Stimulated activated CD4-positive, alpha-beta T cell treated with anti-CD3 and anti-CD28 coated beads, Interleukin-1b, Interleukin-23, amount 100 ng/mL, for 24 hours (primary cell): ENCODE measurements around the gene ARL11.
"Not testable (repeated sequence)": the region's sequence is repeated elsewhere in the genome, so short reads cannot be mapped to it uniquely, and the experiment has no call there.

ENCODE experiments used
- DNase-seq, 4 experiments: peaks; one replicate each; pipeline ENCODE4 v3.0.0-alpha.2; 2020; ENCODE audit warnings: low read depth in 4 of 4, low spot score in 1 of 4

Gene ARL11

DNA sequence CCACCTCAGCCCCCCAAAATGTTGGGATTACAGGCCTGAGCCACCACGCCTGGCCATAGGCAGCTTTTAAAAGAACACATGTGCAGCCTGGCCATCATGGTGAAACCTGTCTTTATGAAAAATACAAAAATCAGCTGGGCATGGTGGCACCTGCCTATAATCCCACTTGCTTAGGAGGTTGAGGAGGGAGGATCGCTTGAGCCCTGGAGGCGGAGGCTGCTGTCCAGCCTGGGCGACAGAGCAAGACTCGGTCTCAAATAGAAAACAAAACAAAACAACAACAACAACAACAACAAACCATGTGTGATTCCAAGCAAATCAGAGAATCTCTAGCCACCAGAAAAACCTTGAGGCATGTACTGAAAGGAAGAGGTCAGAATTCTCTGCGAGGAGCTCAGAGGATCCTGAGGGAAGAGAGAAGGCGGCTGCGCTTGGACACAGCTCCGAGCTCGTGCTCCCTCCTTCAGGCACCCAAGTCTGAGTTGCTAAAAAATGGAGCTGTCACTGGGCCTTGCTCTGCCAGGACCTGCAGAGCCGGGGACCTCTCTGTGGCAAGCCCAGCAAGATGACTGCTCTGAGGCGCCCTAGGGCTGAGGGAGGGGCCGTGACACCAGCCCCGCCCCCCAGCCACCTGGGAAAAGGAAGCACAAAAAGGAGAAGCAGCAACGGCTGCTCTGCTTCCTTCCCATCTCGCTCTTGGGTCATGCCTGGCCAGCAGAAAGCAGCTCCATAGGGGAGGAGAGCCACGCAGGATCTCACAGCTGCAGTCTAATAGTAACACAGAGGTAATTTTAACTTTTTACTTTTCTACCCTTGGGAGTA lies at the start of gene ARL11:
Gene ARL11 (plus strand): TSS at position 677 of the 822 bp plus-strand sequence. CDS start 1,941 bp downstream, outside the sequence.
- DNase-seq: peak in 3 of 4 experiments; percentile 17 to 56 (median 30)

DNA sequence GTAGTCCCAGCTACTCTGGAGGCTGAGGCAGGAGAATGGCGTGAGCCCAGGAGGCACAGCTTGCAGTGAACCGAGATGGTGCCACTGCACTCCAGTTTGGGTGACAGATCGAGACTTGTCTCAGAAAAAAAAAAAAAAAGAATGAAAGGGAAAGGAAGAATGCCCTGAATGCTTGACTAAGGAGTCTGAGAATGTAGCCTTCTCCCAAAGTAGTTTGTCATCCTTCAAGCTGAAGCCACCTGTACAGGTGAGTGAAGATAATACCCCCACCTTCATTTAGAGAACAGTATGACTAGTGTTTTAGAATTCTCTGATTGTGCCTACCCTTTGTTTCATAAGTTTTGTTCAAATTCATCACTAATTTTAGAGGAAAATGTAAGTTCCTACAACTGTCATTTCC lies 48.8 kb upstream of the ARL11 start:
- DNase-seq: no peak

DNA sequence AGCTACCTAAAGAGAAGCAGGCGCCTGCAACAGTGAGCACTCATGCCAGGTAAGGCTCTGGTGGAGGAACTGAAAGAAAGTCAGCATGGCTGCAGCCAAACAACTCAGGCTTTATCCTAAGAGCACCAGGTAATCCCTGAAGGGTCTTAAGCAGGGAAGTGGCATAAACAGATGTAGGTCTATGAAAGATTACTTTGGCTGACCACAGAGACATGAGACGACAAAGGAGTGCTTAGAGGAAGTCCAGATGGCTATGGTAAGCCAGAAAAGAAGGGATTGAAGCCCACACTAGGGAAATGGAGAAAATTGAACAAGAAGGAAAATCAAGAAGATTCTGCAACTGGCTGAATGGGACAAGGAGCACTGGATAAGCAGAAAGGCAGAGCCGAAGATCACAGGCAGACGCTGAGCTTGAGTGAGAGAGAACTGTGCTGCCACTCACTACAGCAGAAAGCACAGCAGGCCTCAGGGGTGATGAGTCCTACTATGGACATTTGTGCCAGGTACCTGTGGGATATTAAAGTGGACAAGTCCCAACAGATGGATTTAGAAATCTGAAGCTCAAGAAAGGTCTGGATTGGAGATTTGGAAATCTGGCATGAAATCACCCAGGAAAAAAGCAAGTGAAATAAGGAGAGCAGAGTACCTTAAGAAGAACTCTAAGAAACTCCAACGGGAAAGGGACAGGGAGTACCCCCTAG lies 47.2 kb upstream of the ARL11 start:
- no peak for DNase-seq

DNA sequence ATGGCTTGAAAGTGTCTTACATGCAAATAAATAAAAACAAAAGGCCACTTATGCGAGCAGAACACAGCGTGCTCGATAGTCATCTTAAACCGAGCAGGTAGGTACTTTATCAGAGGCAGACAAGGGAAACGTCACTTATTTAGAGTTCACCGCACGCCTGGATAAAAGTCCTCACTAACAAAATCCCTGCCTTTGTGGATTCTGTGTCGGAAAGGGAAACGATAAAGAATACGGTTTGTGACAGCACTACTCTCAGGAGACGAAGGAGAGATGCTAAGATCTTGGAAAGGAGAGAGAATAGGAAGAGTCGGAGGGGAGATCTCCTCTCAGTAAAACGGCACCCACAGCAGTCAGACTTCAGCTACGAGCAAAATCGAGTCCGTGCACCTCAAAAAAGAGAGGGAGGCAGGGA lies 43.5 kb upstream of the ARL11 start:
- DNase-seq: peak in 1 of 4 experiments; percentile 1

DNA sequence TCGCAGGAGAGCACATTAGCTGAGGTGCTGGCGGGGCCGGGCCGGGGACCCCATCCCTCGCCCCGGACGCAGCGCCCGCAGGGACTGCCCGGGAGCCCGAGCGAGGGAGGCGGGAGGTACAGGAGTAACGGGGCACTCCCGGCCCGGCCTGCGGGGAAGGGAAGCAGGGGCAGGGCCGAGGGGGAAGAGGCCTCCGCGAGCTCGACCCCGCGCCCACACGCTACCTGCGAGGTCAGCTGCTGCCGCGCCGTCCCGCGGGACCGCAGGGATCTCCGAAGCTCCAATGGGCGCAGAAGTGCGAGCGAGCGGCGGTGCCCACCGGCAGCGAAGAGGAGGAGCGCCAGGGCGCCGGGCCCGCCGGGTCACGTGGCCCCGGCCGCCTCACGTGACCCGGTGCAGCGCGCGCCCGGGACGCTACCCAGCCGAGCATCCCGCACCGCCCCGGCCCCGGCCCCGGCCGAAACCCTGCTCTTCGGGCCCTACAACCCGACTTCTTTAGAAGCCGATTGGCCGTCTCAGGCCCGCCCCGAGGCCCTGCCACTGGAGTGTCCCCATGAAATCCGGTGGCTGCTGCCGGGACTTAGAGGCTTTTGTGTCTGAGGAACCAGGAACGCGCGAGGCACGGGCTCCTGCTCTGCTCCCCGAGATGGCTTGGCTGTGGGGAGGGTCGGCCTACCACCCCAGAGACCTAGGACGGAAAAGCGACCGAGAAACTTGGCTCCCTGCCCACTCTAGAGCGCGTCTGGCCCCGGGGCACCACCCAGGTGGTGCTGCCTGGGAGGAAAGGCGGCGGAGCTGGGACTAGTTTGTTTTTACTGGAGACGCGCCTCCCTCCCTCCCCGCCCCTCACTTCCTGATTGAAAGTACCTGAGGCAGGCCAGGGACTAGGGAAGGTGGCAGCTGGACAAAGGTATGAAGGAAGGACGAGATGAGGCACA lies 42.8 kb upstream of the ARL11 start, which contains the start of gene RCBTB1:
Gene RCBTB1 (minus strand): TSS at position 339 of the 938 bp plus-strand sequence. CDS start 18,279 bp downstream, outside the sequence.
- DNase-seq: peak; percentile 30 to 62 (median 47)

DNA sequence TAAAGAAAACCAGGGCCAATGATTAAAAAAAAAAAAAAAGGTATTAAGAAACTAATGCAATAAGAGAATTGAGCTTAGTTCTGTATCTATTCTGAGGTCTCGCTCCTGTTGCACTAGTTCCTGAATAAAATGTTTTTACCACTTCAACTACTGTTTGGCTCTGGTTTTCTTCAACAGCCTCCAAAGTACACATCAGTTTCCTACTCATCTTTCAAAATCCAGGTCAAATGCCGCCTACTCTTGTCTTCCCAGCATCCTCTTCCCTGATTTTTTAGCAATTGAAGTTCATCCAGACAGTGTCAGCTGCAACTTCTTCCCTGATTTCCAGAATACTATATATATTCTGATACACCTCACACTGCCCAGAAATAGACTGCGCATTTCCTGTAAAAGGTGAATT lies 41.6 kb upstream of the ARL11 start:
- no peak for DNase-seq

DNA sequence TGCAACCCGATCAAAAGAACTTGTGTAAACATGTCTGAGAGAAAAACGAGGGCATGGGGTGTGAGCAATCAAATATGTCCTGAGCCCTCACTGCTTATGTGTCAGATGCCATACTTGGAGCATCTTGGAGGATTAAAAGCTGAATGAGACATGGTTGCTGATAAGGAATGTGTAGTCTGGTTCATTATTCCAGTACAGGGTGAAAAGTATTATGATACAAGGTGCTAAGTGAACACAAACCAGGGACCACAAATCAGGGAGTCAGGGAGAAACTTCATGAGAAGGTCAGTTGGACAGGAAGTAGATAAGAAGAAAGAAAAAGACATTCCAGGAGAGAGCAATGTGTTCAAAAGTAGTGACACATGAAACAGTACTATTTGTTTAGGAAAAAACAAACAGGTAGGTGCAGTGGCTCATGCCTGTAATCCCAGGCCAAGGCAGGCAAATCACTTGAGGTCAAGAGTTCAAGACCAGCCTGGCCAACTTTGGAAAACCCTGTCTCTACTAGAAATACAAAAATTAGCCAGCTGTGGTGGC lies 40.9 kb upstream of the ARL11 start:
- no peak for DNase-seq

DNA sequence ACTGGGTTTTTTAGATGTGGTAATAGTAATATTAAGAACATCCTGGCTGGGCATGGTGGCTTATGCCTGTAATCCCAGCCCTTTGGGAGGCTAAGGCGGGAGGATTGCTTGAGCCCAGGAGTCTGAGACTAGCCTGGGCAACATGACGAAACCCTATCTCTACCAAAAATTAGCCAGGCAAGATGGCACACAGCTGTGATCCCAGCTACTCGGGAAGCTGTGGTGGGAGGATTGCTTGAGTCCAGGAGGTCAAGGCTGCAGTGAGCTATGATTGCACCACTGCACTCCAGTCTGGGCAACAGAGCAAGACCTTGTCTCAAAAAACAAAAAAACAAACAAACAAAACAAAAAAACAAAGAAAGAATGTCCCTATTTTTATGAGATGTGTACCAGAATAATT lies 37.6 kb upstream of the ARL11 start:
- not testable (repeated sequence) for DNase-seq

DNA sequence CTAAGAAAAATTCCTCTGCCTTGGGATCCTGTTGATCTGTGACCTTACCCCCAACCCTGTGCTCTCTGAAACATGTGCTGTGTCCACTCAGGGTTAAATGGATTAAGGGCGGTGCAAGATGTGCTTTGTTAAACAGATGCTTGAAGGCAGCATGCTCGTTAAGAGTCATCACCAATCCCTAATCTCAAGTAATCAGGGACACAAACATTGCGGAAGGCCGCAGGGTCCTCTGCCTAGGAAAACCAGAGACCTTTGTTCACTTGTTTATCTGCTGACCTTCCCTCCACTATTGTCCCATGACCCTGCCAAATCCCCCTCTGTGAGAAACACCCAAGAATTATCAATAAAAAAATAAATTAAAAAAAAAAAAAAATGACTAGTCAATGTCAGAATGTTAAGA lies 34.4 kb upstream of the ARL11 start:
- not testable (repeated sequence) for DNase-seq

DNA sequence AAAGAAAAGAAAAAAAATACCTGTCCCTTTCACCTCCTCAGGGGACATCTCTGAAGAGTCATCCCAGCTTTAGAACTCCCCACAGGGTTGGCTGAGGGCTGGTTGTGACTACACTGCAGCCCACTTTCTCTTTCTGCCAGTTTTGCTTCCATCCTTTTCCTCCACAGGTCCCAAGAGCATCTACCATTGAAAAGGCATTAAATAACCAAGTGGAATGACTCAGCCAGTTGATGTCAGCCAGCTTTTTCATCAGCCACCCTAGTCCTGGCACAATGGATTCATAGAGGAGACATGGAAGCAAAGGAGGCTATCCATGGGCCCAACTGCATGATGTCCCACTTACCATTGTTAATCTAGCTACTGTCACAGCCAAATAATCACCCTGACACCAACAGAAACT lies 33.7 kb upstream of the ARL11 start:
- DNase-seq: no peak

DNA sequence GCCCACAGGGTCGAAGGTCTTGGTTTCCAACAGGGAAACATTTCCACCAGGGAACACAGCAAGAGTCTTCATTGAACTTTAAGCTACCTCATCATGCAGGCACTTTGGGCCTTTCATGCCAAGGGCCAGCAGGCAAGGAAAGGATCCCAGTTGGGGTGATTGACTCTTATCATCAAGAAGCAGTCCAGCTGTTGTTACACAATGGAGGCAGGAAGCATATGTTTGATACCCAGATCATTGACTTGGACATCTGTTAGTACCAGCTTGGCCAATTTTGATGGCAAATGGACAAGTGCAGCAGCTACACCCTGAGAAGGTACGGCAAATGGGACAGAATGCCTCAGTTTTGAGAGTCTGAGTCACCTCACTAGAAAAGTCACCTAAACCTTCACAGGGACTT lies 32.1 kb upstream of the ARL11 start:
- DNase-seq: no peak

DNA sequence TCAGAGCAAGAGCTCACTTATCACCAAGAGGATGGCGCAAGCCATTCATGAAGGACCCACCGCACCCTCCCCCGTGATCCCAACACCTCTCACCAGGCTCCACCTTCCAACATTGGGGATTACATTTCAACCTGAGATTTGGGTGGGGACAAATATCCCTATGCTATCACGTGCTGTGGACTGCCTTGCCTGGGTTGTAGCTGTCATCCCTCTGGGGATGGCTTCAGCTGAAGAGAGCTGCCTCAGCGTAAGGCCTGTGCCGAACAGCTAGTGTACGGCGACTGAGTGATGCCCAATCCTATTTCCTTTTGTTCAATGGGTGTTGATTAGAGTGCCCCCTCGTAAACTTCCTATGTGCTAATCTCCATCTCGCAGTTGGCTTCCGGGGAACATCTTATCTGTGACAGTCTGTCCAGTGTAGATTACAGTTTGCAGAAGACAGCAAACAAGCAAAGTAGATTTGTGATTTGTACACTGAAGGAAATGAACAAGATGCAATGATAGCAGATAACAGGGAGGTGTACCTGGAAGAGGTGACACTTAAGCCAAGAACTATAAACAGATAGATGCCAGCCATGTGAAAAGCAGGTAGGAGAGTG lies 31.2 kb upstream of the ARL11 start:
- no peak for DNase-seq

DNA sequence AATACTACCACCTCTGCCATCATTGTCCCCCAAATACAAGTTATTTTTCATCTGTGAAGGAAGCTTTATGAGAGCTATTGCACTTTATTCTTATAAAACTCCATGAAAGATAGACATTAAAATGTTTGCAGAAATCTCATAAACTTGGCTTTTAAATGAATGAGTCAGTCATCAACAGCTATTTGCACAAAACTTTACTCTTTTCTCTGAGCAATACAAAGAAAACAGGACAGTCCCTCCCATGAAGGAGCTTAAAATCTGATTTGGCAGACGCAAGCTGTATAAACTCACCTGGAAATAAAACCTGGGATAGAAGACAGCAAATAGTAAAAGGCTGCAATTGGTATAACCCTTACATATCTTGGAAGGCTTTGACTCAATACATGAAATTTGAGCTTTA lies 26.3 kb upstream of the ARL11 start:
- DNase-seq: no peak

DNA sequence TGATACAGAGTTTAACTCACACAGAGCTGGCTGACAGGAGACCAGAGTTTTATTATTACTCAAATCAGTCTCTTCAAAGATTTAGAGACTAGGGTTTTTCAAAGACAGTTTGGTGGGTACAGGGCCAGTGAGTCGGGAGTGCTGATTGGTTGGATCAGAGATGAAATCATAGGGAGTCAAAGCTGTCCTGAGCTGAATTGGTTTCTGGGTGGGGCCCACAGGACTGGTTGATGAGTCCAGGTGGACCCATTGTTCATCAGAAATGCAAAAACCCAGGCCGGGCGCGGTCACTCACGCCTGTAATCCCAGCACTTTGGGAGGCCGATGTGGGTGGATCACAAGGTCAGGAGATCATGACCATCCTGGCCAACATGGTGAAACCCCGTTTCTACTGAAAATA lies 25.7 kb upstream of the ARL11 start:
- not testable (repeated sequence) for DNase-seq

DNA sequence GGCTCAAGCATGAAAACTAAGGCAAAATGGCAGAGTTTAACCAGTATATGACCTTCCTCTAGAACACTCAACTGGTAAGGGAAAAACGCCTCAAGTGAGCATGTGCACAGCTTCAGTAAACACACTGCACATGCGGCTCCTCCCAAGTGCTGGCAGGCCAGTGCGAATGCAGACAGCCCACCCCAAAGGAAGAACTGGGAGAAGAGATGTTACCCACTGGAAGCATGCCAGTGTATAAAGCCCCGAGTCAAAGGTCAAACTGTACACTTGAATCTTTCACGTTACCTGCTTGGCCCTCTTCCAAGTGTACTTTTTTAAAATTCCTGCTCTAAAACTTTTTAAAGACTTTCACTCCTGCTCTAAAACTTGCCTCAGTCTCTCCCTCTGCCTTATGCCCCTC lies 23.7 kb upstream of the ARL11 start:
- DNase-seq: no peak

DNA sequence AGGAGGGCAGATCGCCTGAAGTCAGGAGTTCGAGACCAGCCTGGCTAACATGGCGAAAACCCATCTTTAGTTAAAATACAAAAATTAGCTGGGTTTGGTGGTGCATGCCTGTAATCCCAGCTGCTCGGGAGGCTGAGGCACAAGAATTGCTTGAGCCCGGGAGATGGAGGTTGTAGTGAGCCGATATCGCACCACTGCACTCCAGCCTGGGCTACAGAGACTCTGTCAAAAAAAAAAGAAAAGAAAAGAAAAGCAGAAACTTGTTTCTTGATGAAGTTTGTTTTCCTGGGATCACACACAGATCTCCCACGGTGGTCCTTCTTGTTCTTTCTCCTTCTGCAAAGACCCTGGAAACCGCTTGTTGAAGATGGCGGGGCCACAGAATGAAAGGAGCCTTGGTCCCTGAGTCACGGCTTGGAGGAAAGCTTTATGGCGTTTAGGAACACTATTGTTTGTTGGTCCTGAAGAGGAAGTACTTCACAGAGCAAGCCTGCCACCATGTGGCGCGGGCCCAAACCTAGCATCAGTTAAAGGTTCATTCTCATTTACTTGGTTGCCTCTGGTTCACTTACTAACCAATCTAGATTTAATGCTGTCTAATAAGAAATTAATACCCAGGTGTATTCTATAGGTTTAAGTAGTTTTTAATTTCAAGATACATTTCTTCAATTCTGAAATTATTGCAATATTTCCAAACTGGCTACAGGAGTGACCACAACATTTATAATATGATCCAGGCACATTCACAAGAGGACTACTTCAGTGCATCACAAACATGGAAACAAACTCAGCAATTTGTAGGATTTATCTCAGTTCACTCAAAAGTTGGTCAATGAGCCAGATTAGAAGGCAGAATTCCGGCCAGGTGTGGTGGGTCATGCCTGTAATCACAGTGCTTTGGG lies 21.3 kb upstream of the ARL11 start:
- DNase-seq: peak; percentile 40 to 62 (median 50)

DNA sequence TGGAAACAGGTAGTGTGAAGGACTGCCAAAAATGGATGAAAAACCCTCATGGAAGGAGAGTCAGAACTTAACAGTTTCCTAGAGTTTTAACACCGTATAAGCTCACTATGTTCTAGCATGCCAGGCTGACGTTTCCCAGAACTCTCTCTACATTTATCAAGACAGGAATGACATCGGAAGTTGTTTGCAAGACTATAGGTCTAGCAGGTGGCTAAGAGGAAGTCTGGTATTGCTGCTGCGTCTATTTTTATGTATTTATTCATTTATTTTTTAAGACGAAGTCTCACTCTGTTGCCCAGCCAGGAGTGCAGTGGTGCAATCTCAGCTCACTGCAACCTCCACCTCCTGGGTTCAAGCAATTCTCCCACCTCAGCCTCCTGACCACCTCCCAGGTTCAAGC lies 20.5 kb upstream of the ARL11 start:
- no peak for DNase-seq

DNA sequence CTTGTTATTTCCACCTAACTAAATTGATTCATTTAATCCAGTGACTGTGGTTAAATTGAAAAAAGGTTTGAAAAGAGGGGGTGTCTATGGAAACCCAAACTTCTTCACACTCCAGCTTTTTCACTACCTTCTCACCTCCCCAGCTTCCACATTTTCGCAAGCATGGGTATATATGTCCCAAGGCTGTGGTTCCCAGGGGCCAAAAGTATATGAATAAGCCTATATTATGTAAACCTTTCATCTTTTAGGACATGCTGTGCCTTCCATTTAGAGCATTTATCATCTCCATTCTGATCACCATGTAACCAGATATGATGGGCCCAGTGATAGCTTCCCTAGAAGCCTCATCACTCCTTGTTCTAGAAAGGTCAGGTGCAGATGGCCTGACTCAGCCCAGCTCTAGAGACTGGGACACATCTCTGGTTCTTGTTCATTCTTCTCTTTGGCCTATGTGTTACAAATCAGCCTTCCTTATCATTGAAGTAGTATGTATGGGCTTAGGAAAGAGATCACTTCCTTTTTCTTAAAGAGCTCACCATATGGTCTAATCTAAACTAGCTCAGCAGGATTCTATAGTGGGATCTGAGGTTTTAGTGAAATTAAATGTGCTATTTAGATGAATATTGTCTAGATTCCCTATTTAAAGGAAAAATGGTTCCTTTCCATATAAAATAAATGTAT lies 19.5 kb upstream of the ARL11 start:
- no peak for DNase-seq

DNA sequence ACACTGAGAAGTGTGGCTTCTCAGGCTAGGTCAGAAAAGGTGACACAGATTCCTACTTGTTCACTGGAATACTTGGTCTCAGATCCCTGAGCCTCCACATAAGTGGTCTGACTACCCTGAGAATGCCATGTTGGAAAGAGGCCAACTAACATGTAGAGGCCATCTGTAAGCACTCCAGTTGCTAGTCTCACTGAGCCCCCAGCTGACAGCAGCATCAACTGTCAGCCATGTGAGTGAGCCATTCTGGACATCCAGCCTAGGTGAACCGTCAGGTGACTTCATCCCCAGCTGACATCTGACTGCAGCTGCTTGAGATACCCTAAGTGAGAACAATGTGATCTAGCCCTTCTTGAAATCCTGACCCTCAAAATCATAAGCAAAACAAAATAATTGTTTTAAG lies 18.1 kb upstream of the ARL11 start:
- DNase-seq: no peak
